ENCODE data around the gene SLC27A6.
"Not testable (repeated sequence)": the region's sequence is repeated elsewhere in the genome, so short reads cannot be mapped to it uniquely, and the experiment has no call there.

Gene SLC27A6

GRCh38 chr5:129003232-129003631 is 37.9 kb downstream of the SLC27A6 start:
- no peak for DNase-seq

- DNase-seq: no peak
Measured at GRCh38 chr5:129014185-129014584, 48.9 kb downstream of the SLC27A6 start.

DNA sequence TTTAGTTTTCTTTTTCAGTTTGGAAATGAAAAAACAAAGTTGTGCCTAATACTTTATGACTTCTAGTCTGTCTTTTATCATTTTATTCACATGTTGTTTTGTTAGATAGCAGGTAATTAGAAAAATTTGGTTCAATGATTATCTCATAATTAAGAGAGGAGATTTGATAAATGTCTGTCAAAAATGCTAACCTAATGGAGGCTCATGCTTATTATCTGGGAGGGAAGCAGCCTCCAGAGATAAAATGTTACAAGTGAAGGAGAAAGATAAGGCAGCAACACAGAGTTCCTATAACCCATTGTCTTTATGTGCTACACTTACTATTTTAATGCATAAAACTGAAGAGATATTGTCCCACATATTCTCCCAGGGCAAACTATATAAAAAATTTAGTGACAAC is 53.5 kb downstream of the SLC27A6 start:
- DNase-seq: no peak

GRCh38 chr5:129019401-129019908 is 54.2 kb downstream of the SLC27A6 start:
- DNase-seq: peak; percentile 24

DNA sequence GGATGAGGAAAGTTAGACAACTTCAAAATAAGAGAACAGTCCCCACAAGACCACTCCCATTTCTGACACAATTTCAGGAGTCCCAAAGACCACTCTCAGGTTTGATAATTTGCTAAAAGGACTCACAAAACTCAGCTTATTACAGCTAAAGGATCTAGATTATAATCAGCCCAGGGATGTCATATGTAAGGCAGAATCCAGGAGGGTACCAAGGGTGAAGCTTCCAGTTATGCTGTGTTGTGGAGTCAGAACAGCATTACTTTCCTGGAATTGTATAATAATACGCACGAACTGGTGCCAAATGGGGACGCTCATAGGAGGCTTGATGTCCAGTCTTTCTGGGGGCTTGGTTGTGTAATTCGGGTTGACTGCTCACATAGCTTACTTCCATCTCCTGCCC is 55.4 kb downstream of the SLC27A6 start:
- DNase-seq: no peak

GRCh38 chr5:129021744-129022143 is 56.5 kb downstream of the SLC27A6 start:
- DNase-seq: no peak

- DNase-seq: no peak
Measured at GRCh38 chr5:129022599-129022998, 57.3 kb downstream of the SLC27A6 start.

DNA sequence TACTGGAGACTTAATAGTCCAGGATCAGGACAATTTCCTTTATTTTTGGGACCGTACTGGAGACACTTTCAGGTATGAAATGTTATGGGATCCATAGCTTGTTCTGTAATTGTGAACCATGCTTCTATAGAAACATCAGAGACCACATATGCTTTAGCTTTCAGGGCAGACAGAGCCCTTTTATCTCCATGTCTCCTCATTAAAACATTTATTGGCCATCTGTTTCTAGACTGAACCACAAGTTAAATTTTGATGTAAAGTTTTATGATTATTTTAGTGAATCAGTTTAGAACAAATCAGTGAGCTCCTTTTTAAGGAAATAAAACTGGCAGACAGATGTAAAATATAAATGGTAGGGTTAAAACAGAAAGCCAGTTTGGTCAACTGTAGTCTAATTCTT is 62.0 kb downstream of the SLC27A6 start:
- no peak for DNase-seq

DNA sequence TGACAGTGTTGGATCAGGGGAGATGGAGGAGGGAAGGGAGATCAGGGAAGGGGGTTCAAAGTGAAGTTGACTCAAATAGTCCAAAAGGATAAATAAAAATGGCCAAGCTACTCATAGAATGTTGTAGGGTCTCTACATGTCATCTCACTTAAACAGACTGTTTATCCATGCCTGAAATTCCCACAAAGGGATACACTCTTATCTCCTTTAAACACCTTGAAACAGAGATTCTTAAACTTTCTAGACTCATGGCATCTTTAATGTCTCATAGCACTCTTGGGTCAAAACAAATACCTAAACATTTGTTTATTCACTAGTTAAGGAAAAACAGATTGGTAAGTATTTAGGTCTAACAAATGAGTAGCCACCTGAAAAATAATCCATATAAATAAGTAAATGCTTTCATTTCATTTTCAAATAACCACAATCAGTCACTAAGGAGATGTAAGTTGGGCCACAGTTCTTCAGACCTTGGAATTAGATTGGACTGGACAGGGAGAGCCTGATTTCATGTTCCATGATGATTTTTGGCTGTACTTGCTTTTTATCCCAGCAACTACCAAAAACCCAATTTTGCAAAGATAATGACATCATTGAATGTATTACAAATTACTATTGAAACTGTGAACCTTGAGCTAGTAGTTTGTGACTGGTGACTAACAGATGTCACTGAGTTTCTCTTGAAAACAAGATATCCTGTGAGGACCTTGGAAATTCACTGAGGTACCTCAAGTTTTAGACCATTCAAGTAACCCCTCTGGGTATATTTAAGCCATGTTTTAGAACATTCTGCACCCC is 66.8 kb downstream of the SLC27A6 start:
- no peak for DNase-seq

DNA sequence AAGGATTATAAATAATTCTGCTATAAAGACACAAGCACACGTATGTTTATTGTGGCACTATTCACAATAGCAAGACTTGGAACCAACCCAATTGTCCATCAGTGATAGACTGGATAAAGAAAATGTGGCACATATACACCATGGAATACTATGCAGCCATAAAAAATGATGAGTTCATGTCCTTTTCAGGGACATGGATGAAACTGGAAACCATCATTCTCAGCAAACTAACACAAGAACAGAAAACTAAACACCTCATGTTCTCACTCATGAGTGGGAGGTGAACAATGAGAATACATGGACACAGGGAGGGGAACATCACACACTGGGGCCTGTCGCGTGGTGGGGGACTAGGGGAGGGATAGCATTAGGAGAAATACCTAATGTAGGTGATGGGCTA is 71.0 kb downstream of the SLC27A6 start:
- not testable (repeated sequence) for DNase-seq

- DNase-seq: no peak
Measured at GRCh38 chr5:129041196-129041881, 76.1 kb downstream of the SLC27A6 start.

DNA sequence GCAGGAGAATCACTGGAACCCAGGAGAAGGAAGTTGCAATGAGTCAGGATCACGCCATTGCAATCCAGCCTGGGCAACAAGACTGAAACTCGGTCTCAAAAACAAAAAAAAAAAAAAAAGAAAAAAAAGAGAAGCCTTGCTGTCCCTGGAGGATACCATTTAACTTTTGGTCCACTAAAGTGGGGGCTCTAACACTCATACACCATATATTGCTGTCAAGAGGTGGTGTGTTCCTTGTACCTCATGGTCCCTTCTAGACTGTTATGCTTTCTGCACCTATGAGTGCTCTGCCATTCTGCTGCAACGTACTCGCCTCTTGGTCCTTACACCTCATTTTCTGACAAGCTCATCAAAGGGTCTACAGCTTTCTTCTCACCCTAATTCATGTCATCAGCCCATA is 77.0 kb downstream of the SLC27A6 start:
- no peak for DNase-seq

GRCh38 chr5:129043894-129044293 is 78.6 kb downstream of the SLC27A6 start:
- DNase-seq: no peak

- peak; percentile 33 for DNase-seq
Measured at GRCh38 chr5:129046151-129046550, 80.9 kb downstream of the SLC27A6 start.

GRCh38 chr5:129048509-129048908 is 83.2 kb downstream of the SLC27A6 start:
- no peak for DNase-seq

- no peak for DNase-seq
Measured at GRCh38 chr5:129049126-129049799, 84.0 kb downstream of the SLC27A6 start.

DNA sequence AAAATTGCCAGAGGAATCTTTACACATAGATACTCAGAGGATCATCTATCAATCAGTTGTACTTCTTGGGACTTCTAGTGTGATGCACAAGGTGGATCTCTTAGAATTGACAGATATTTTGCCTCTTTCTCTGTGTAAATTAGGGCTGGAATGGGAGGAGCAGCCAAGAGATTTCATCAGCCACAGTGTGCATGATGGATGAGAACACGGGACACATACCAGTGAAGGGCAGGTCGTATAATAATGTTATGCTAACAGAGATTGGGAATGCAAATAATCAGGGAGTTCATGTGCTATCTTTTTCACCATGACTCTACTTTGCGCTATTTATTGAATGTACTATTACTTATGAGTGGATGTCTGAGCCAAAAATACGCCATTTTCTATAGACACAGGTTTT is 86.0 kb downstream of the SLC27A6 start:
- no peak for DNase-seq

GRCh38 chr5:129053438-129053837 is 88.2 kb downstream of the SLC27A6 start:
- DNase-seq: no peak

DNA sequence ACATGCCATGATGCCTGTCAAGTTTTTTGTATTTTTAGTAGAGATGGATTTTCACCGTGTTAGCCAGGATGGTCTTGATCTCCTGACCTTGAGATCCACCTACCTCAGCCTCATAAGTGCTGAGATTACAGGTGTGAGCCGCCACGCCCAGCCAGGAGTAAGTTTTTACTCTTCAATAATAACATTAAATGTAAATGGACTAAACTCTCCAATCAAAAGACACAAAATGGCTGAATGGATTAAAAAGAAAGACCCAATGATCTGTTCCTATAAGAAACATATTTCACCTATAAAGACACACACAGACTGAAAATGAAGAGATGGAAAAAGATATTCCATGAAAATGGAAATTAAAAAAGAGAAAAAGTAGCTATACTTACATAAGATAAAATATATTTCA is 92.0 kb downstream of the SLC27A6 start:
- DNase-seq: no peak

GRCh38 chr5:129061849-129062248 is 96.6 kb downstream of the SLC27A6 start:
- DNase-seq: no peak

DNA sequence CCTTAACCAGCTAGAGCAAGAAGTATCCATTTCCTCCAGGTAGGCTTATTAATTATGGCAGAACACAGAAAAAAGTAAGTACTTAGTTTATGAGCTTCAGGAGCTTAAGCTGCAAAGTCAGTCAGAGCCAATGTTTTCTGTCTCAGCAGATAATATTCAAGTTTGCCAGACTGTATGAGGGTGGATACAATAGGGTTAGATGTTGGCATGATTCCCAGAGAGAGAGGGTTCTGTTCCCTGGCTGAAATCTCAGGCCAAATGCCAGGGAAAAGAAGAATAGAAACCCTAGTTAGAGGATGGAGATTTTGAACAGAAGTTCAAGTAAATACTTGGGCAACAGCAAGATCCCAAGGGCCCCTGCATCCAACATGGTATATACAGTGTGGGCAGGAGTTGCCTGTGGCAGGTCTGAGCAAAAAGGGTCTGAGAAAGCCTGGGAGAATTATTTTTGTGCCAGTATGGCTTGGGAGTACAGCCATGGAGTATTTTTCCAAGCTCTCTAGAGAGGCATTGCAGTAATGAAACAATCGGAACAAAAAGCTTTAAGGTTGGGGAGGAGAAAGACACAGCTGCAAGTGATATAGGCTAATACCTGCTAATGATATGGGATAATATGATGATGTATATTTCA is 98.3 kb downstream of the SLC27A6 start:
- DNase-seq: no peak

GRCh38 chr5:129065721-129066120 is 100.4 kb downstream of the SLC27A6 start:
- no peak for DNase-seq

GRCh38 chr5:129067745-129068144 is 102.5 kb downstream of the SLC27A6 start:
- no peak for DNase-seq
